ENCODE measurements around the gene SDHA. TPM values are rescaled to one million over a fixed set of nuclear protein-coding genes. Genes with fewer than 3 reads are reported as not detected.

Gene SDHA
- total RNA-seq, 1 experiment from 2014 or later, result 134 TPM

- peaks cover 3 to 5% of the 10 kb centered on the region in 2 experiments; a peak in 1 of 4 replicates for H3K4me1 ChIP-seq (ENCODE audit: control insufficient read depth in 1 of 2, insufficient read depth in 2 of 2, low read length in 2 of 2)
- ChIA-PET RAD21 (ENCODE audit: low non-redundant PET in 1 of 2, low total read pairs in 2 of 2, uncharacterized antibody in 2 of 2, unreplicated experiment in 2 of 2) (no interaction called here), CTCF (interaction anchor here (1.5 kb wide), 1 partner anchor 8 kb away, joined by 5 read pairs; no protein-coding TSS in a partner anchor), POLR2A (no interaction called here)
- no peak overlapping the region for H3K4me3 ChIP-seq (replicated peaks in 1 of 2; ENCODE audit: low read depth in 1 of 2, low read length in 2 of 2)
- no peak for ATAC-seq
- no peaks in the 10 kb centered on the region for H3K9me2 ChIP-seq (ENCODE audit: insufficient read depth)
- no peaks in the 10 kb centered on the region for H3K79me2 ChIP-seq (ENCODE audit: insufficient read depth, low read length)
- no peak overlapping the region for H2AFZ ChIP-seq (ENCODE audit: low read depth, low read length, poor library complexity, severe bottlenecking)
- DNase-seq (ENCODE audit: low read depth, low spot score), result no peak
- no peaks in the 10 kb centered on the region for H3K36me3 ChIP-seq (ENCODE audit: control insufficient read depth in 1 of 2, insufficient read depth in 2 of 2, low read length in 2 of 2)
- H3K27ac ChIP-seq (ENCODE audit: low read depth, low read length), result no peak overlapping the region
- no peak overlapping the region for H3K9ac ChIP-seq (ENCODE audit: low read length)
- no peaks in the 10 kb centered on the region for H4K20me1 ChIP-seq (ENCODE audit: insufficient read depth)
- intact Hi-C loops (cut with micrococcal nuclease), result no loop called here
- no TSS peak for BruUV-seq (replicated peaks)
- H3K9me3 ChIP-seq (ENCODE audit: control insufficient read depth in 1 of 2, insufficient read depth in 1 of 2, low read depth in 1 of 2, low read length in 2 of 2), result no peaks in the 10 kb centered on the region
- peaks cover 8% of the 10 kb centered on the region; the same call in 1 of the 2 replicates for H3K27me3 ChIP-seq (ENCODE audit: insufficient read depth, low read length)
- no peak for TF ChIP-seq ATF3 (IDR thresholded peaks at IDR 0.05)
- TF ChIP-seq JUND (IDR thresholded peaks at IDR 0.05), result no peak
- TF ChIP-seq ZFX (IDR thresholded peaks at IDR 0.05), result no peak
- no peak for TF ChIP-seq CTCF (IDR thresholded peaks at IDR 0.05 in 2 of 3, conservative IDR thresholded peaks at IDR 0.05 in 1 of 3; ENCODE audit: borderline replicate concordance in 1 of 3, insufficient read depth in 1 of 3, low read depth in 2 of 3, low read length in 2 of 3)
- no peak for TF ChIP-seq POLR2AphosphoS5 (IDR thresholded peaks at IDR 0.05; ENCODE audit: low read depth, low read length)
- TF ChIP-seq CEBPB (IDR thresholded peaks at IDR 0.05; ENCODE audit: low read depth), result no peak
- TF ChIP-seq MAX (IDR thresholded peaks at IDR 0.05), result no peak
- no peak overlapping the region for H3K4me2 ChIP-seq (ENCODE audit: low read length)
Measured at GRCh38 chr5:180286-180918, 37.7 kb upstream of the SDHA start.

Data from HCT116 (cell line).